Measurements from ENCODE around the gene TRPM2. TPM values are rescaled to one million over a fixed set of nuclear protein-coding genes. Genes with fewer than 3 reads are reported as not detected.

TRPM2 gene
- total RNA-seq, 1 experiment from 2014 or later = 28.1 TPM

GRCh38 chr21:44322621-44323325 lies 30.6 kb upstream of the TRPM2 start:
- Histone ChIP-seq H3K9ac (ENCODE audit: low read length) (no peak overlapping the region), H2AFZ (ENCODE audit: low read depth, low read length, poor library complexity, severe bottlenecking) (no peak overlapping the region), H3K36me3 (ENCODE audit: control insufficient read depth in 1 of 2, insufficient read depth in 2 of 2, low read length in 2 of 2) (no peaks in the 10 kb centered on the region; a peak in 1 of 4 replicates), H3K4me3 (replicated peaks in 1 of 2; ENCODE audit: low read depth in 1 of 2, low read length in 2 of 2) (no peak overlapping the region), H3K79me2 (ENCODE audit: insufficient read depth, low read length) (no peaks in the 10 kb centered on the region), H3K9me2 (ENCODE audit: insufficient read depth) (no peaks in the 10 kb centered on the region), H3K9me3 (ENCODE audit: control insufficient read depth in 1 of 2, insufficient read depth in 1 of 2, low read depth in 1 of 2, low read length in 2 of 2) (no peaks in the 10 kb centered on the region), H3K27me3 (ENCODE audit: insufficient read depth, low read length) (no peaks in the 10 kb centered on the region), H4K20me1 (ENCODE audit: insufficient read depth) (no peaks in the 10 kb centered on the region), H3K4me2 (ENCODE audit: low read length) (no peak overlapping the region), H3K4me1 (ENCODE audit: control insufficient read depth in 1 of 2, insufficient read depth in 2 of 2, low read length in 2 of 2) (no peaks in the 10 kb centered on the region), H3K27ac (ENCODE audit: low read depth, low read length) (no peak overlapping the region)
- ChIA-PET POLR2A (no interaction called here), RAD21 (ENCODE audit: low non-redundant PET in 1 of 2, low total read pairs in 2 of 2, uncharacterized antibody in 2 of 2, unreplicated experiment in 2 of 2) (no interaction called here), CTCF (no interaction called here)
- DNase-seq (ENCODE audit: low read depth, low spot score) (no peak), ATAC-seq (no peak)
- TF ChIP-seq REST (IDR thresholded peaks at IDR 0.05; ENCODE audit: low read depth) (no peak), RAD21 (IDR thresholded peaks at IDR 0.05; ENCODE audit: low read depth) (no peak), SIN3A (IDR thresholded peaks at IDR 0.05; ENCODE audit: low read depth) (no peak), JUND (IDR thresholded peaks at IDR 0.05) (no peak), ATF3 (IDR thresholded peaks at IDR 0.05) (no peak), FOSL1 (IDR thresholded peaks at IDR 0.05; ENCODE audit: low read depth) (no peak), CBX3 (IDR thresholded peaks at IDR 0.05; ENCODE audit: low read depth) (no peak), POLR2AphosphoS5 (IDR thresholded peaks at IDR 0.05; ENCODE audit: low read depth, low read length) (no peak), ZNF274 (IDR thresholded peaks at IDR 0.05; ENCODE audit: low read depth, low read length) (no peak), TCF7L2 (IDR thresholded peaks at IDR 0.05; ENCODE audit: borderline replicate concordance, extremely low read depth, insufficient read depth, insufficient read length) (no peak), CEBPB (IDR thresholded peaks at IDR 0.05; ENCODE audit: low read depth) (no peak), ELF1 (IDR thresholded peaks at IDR 0.05; ENCODE audit: borderline replicate concordance, low read depth) (no peak), EGR1 (IDR thresholded peaks at IDR 0.05; ENCODE audit: low read depth) (no peak)
- intact Hi-C loops (cut with micrococcal nuclease) = no loop called here
- BruUV-seq (replicated peaks) = no TSS peak
